SU-DHL-6 (cell line): ENCODE data around the gene MAP4K5.

Experiments used
- EZH2phosphoT487 ChIP-seq: fragments of 200-600 bp; sonication (generic), shearing (Covaris generic); conservative IDR thresholded peaks from 2 replicates; pipeline ENCODE4 v1.6.1; 2018; ENCODE audit warnings: mild to moderate bottlenecking, antibody characterized with exemption, low read length, moderate library complexity, mixed read lengths
- TF ChIP-seq, protein P1 (sequence below): fragments of 200-600 bp; sonication (generic); IDR thresholded peaks from one replicate; pipeline ENCODE4 v1.5.1; 2017; ENCODE audit warnings: antibody characterized with exemption, mild to moderate bottlenecking, low read length, moderate library complexity; ENCODE audit not compliant: insufficient read depth, poor library complexity, severe bottlenecking

DNA sequence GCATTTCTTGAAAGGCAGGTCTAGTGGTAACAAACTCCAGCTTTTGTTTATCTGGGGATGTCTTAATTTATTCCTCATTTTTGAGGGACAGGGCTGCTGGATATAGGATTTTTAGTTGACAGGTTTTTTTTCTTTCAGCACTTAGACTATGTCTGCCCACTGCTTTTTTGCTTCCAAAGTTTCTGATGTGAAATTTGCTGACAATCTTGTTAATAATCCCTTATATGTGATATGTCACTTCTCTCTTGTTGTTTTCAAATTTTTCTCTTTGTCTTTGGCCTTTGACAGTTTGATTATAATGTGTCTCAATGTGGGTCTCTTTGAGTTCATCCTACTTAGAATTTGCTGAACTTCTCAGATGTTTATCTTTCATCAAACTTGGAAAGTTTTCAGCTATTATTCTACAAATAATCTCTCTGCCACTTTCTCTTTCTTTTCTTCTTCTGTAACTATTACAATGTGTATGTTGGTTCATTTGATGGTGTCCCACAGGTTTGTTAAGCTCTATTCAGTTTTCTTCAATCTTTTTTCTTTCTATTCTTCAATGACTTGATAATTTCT is 37.4 kb upstream of the MAP4K5 start:
- TF ChIP-seq, protein P1, sequence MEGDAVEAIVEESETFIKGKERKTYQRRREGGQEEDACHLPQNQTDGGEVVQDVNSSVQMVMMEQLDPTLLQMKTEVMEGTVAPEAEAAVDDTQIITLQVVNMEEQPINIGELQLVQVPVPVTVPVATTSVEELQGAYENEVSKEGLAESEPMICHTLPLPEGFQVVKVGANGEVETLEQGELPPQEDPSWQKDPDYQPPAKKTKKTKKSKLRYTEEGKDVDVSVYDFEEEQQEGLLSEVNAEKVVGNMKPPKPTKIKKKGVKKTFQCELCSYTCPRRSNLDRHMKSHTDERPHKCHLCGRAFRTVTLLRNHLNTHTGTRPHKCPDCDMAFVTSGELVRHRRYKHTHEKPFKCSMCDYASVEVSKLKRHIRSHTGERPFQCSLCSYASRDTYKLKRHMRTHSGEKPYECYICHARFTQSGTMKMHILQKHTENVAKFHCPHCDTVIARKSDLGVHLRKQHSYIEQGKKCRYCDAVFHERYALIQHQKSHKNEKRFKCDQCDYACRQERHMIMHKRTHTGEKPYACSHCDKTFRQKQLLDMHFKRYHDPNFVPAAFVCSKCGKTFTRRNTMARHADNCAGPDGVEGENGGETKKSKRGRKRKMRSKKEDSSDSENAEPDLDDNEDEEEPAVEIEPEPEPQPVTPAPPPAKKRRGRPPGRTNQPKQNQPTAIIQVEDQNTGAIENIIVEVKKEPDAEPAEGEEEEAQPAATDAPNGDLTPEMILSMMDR: no peak
- no peak for TF ChIP-seq EZH2phosphoT487
